Hepatocyte (in vitro differentiated cells): Measurements from ENCODE around the gene DHRS3. TPM values are rescaled to one million over a fixed set of nuclear protein-coding genes. Genes with fewer than 3 reads are reported as not detected.

Experiments
- DNase-seq: peaks from one replicate; pipeline ENCODE4 v3.0.0-alpha.2; 2016; ENCODE audit warnings: low spot score
- H2AFZ ChIP-seq: fragments of 200-600 bp; sonication (generic); 2 replicates; pipeline ENCODE4 v1.6.0; 2016; ENCODE audit warnings: antibody characterized with exemption, mild to moderate bottlenecking
- H3K27ac ChIP-seq: fragments of 200-600 bp; sonication (generic); 2 replicates; pipeline ENCODE4 v1.5.1; 2016; ENCODE audit warnings: mild to moderate bottlenecking
- H3K27me3 ChIP-seq: fragments of 200-600 bp; sonication (generic); 2 replicates; pipeline ENCODE4 v1.6.1; 2016
- H3K36me3 ChIP-seq: fragments of 200-600 bp; sonication (generic); replicated peaks from 2 replicates; pipeline ENCODE4 v1.5.1; 2016; ENCODE audit warnings: low read depth; ENCODE audit not compliant: insufficient read depth
- H3K4me1 ChIP-seq: fragments of 200-600 bp; sonication (generic); 2 replicates; pipeline ENCODE4 v1.5.1; 2016; ENCODE audit warnings: mild to moderate bottlenecking, moderate library complexity; ENCODE audit not compliant: insufficient read depth
- H3K4me2 ChIP-seq: fragments of 200-600 bp; sonication (generic); 2 replicates; pipeline ENCODE4 v1.6.0; 2016
- H3K4me3 ChIP-seq: fragments of 200-600 bp; sonication (generic); 2 replicates; pipeline ENCODE4 v1.5.1; 2016; ENCODE audit warnings: mild to moderate bottlenecking
- H3K79me2 ChIP-seq: fragments of 200-600 bp; sonication (generic); 2 replicates; pipeline ENCODE4 v1.6.0; 2017; ENCODE audit warnings: mild to moderate bottlenecking
- H3K9me2 ChIP-seq: fragments of 200-600 bp; sonication (generic); replicated peaks from 2 replicates; pipeline ENCODE4 v1.6.0; 2017; ENCODE audit warnings: mild to moderate bottlenecking; ENCODE audit not compliant: insufficient read depth
- H3K9me3 ChIP-seq: fragments of 200-600 bp; sonication (generic); 2 replicates; pipeline ENCODE4 v1.5.1; 2016; ENCODE audit warnings: low read depth, mild to moderate bottlenecking
- H4K20me1 ChIP-seq: fragments of 200-600 bp; sonication (generic); 2 replicates; pipeline ENCODE4 v1.6.0; 2016; ENCODE audit warnings: mild to moderate bottlenecking; ENCODE audit not compliant: insufficient read depth, poor library complexity, severe bottlenecking
- EZH2 ChIP-seq: fragments of 200-600 bp; sonication (generic); IDR thresholded peaks from 2 replicates; pipeline ENCODE4 v1.6.1; 2016; ENCODE audit warnings: antibody characterized with exemption, mild to moderate bottlenecking, borderline replicate concordance
- EZH2phosphoT487 ChIP-seq: fragments of 200-600 bp; sonication (generic); IDR thresholded peaks from one replicate; pipeline ENCODE4 v1.6.1; 2018; ENCODE audit warnings: antibody characterized with exemption, mild to moderate bottlenecking, low read depth, moderate library complexity; ENCODE audit not compliant: unreplicated experiment, severe bottlenecking
- WGBS: methylation state at CpG from one replicate; pipeline ENCODE4 v1.1.6; 2016; ENCODE audit warnings: low lambda C conversion rate; ENCODE audit errors: missing lambda C conversion rate; 5-methylcytosine and 5-hydroxymethylcytosine counted together
- polyA plus RNA-seq: library from polyadenylated mRNA; unstranded; fragments of >200 nt; fragmentation: Nextera tagmentation; extraction: Ambion mirVana; gene quantifications from 2 replicates; pipeline ENCODE4 v1.2.1, GENCODE V29; 2016
- total RNA-seq: library from RNA; depleted of rRNA; stranded (reverse); fragments of >200 nt; gene quantifications from 2 replicates; pipeline ENCODE4 v1.2.3, GENCODE V29; 2014
- TF ChIP-seq, protein P1 (sequence below): fragments of 200-600 bp; sonication (generic); IDR thresholded peaks from 2 replicates; pipeline ENCODE4 v1.5.1; 2016; ENCODE audit warnings: antibody characterized with exemption, mild to moderate bottlenecking; ENCODE audit not compliant: poor library complexity

The DHRS3 gene
- total and polyA plus RNA-seq, 2 experiments from 2014 or later, result 75.9 to 103 TPM

DNA sequence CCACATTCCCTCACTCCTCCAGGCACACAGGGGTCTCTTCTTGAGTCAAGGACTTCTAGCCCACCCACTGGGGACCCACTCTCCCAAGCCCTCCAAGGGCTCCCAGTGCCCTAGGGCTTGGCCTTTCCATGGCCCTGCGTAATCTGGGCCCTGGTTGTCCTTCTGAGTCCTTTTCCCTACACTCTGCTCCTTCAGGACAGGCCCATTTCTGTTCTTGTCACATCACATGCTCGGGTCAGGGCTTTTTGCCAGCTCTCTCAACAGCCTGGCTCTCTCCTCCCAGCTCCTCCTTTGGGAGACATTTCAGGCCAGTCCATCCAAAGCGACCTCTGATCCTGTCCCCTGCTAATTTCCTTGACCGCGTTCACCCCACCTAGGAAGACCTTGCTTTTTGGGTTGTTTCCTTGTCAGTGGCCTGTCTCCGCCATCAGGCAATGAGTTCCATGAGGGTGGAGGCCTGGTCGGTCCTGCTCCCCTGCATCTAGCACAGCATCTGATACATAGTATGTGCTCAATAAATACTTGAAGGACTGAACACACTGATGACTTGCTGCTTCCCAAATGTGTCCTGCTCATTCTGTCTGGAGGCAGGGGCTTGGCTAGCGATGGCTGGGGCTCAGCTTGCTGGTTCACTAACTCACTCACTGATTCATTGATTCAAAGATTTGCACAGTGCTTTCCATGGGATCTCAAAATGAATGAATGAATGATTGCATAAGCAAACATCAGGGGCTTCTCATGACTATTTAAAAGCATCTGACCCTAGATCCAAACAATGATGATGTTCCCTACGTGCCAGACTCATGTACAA is 44.8 kb downstream of the DHRS3 start:
- H3K27ac ChIP-seq, result peak overlapping the region; percentile 40
- H4K20me1 ChIP-seq, result no peaks in the 10 kb centered on the region
- H3K36me3 ChIP-seq, result no peaks in the 10 kb centered on the region
- H3K27me3 ChIP-seq, result no peaks in the 10 kb centered on the region
- no peak for TF ChIP-seq EZH2phosphoT487
- no peaks in the 10 kb centered on the region for H3K9me2 ChIP-seq
- DNase-seq, result no peak
- no peak overlapping the region for H3K4me3 ChIP-seq
- H2AFZ ChIP-seq, result no peak overlapping the region
- no peaks in the 10 kb centered on the region for H3K9me3 ChIP-seq
- 96% methylated on average over 9 of the region's 9 CpGs for WGBS
- no peak overlapping the region for H3K4me2 ChIP-seq
- H3K79me2 ChIP-seq, result no peaks in the 10 kb centered on the region
- H3K4me1 ChIP-seq, result no peaks in the 10 kb centered on the region

- H3K4me1 ChIP-seq, result no peaks in the 10 kb centered on the region
- H3K79me2 ChIP-seq, result no peaks in the 10 kb centered on the region
- no peak overlapping the region for H3K4me3 ChIP-seq
- 83% methylated on average over 7 of the region's 7 CpGs for WGBS
- H3K36me3 ChIP-seq, result no peaks in the 10 kb centered on the region
- no peak overlapping the region for H2AFZ ChIP-seq
- no peaks in the 10 kb centered on the region for H3K9me2 ChIP-seq
- no peak overlapping the region for H3K4me2 ChIP-seq
- DNase-seq, result no peak
- peak overlapping the region; percentile 40 for H3K27ac ChIP-seq
- H3K9me3 ChIP-seq, result no peaks in the 10 kb centered on the region
- H4K20me1 ChIP-seq, result no peaks in the 10 kb centered on the region
- no peak for TF ChIP-seq EZH2phosphoT487
- no peak for TF ChIP-seq EZH2
- TF ChIP-seq, protein P1, sequence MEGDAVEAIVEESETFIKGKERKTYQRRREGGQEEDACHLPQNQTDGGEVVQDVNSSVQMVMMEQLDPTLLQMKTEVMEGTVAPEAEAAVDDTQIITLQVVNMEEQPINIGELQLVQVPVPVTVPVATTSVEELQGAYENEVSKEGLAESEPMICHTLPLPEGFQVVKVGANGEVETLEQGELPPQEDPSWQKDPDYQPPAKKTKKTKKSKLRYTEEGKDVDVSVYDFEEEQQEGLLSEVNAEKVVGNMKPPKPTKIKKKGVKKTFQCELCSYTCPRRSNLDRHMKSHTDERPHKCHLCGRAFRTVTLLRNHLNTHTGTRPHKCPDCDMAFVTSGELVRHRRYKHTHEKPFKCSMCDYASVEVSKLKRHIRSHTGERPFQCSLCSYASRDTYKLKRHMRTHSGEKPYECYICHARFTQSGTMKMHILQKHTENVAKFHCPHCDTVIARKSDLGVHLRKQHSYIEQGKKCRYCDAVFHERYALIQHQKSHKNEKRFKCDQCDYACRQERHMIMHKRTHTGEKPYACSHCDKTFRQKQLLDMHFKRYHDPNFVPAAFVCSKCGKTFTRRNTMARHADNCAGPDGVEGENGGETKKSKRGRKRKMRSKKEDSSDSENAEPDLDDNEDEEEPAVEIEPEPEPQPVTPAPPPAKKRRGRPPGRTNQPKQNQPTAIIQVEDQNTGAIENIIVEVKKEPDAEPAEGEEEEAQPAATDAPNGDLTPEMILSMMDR, result no peak
- H3K27me3 ChIP-seq, result no peaks in the 10 kb centered on the region
Measured at GRCh38 chr1:12572522-12572921, 45.5 kb downstream of the DHRS3 start.

DNA sequence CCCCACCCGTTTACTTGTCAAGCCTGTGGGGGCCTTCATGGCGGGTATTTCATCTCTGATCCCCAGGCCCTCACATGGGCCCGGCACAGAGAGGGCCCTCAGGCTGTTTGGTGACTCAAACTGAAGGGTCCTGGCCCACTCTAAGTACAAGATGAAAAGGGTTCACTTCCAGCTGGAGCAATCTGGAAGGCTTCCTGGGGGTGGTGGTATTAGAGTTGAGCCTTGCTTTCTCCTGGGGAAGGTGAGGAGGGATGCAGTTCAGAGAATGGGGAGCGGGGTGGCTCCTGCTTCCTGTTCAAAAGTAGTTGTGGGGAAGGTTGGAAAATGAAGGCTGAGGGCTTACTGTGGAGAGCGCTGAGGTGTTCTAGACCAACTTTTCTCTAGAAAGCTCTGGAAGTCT is 47.7 kb downstream of the DHRS3 start:
- no peak for DNase-seq
- Histone ChIP-seq H2AFZ (no peak overlapping the region), H3K9me3 (no peaks in the 10 kb centered on the region), H3K27me3 (no peaks in the 10 kb centered on the region), H3K9me2 (no peaks in the 10 kb centered on the region), H3K36me3 (no peaks in the 10 kb centered on the region), H3K79me2 (no peaks in the 10 kb centered on the region), H3K4me3 (no peak overlapping the region), H3K4me1 (no peaks in the 10 kb centered on the region), H3K27ac (no peak overlapping the region), H4K20me1 (no peaks in the 10 kb centered on the region), H3K4me2 (no peak overlapping the region)
- WGBS, result 89% methylated on average over 5 of the region's 5 CpGs
- TF ChIP-seq EZH2phosphoT487 (no peak), EZH2 (no peak)
- TF ChIP-seq, protein P1, result no peak

- TF ChIP-seq, protein P1, result no peak
- TF ChIP-seq EZH2phosphoT487, result no peak
- no peak for TF ChIP-seq EZH2
- no peak for DNase-seq
- H3K27ac ChIP-seq, result no peak overlapping the region
Measured at GRCh38 chr1:12568009-12568767, 49.8 kb downstream of the DHRS3 start.

More at GRCh38 chr1:12568009-12568767, 49.8 kb downstream of the DHRS3 start:
- Histone ChIP-seq H3K4me2 (no peak overlapping the region), H3K9me2 (no peaks in the 10 kb centered on the region), H2AFZ (no peak overlapping the region), H3K9me3 (no peaks in the 10 kb centered on the region), H3K79me2 (no peaks in the 10 kb centered on the region), H3K4me1 (no peaks in the 10 kb centered on the region), H4K20me1 (no peaks in the 10 kb centered on the region), H3K4me3 (no peak overlapping the region), H3K27me3 (no peaks in the 10 kb centered on the region), H3K36me3 (no peaks in the 10 kb centered on the region)
- 96% methylated on average over 14 of the region's 14 CpGs for WGBS
